Measurements from ENCODE around the gene MRPL3.

- TF ChIP-seq CTCF (IDR thresholded peaks at IDR 0.05; ENCODE audit: extremely low read depth in 1 of 2, insufficient read depth in 1 of 2, low read depth in 1 of 2, low read length in 2 of 2) (no peak), EZH2 (IDR thresholded peaks at IDR 0.05; ENCODE audit: borderline replicate concordance, low read depth, low read length, severe bottlenecking) (no peak)
Observed at GRCh38 chr3:131505421-131505820, 2.6 kb upstream of the MRPL3 start.
